Measurements from ENCODE around the gene TRIM71.

DNA sequence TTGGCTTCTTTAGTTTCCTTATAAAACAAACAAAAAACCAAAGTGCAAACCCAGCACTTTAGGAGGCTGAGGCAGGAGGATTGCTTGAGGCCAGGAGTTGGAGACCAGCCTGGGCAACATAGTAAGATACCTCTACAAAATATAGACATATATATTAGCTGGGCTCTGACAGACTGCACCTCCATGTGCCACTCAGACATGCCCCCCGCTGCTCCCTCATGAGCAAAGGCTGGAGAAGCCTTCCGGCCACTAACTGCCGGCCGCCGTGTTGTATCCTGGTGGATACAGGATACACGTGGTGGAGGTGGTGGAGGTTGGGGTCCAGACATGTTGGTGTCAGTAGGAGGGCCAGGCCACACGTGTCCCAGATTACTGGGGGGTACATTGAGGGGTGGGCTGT lies 104.3 kb downstream of the TRIM71 start:
- TF ChIP-seq REST (IDR thresholded peaks at IDR 0.05; ENCODE audit: insufficient read depth in 1 of 2, low read depth in 2 of 2, low read length in 2 of 2) (no peak), POLR2AphosphoS5 (IDR thresholded peaks at IDR 0.05; ENCODE audit: low read depth, low read length) (no peak)

Measured in PFSK-1 (cell line).